GM18858 (cell line): Measurements from ENCODE around the gene CLK3.
"Not testable (repeated sequence)": the region's sequence is repeated elsewhere in the genome, so short reads cannot be mapped to it uniquely, and the experiment has no call there.

Source experiments
- ATAC-seq: cut with Tn5 transposase; IDR thresholded peaks from one replicate; pipeline ENCODE4 v1.9.1; 2021; ENCODE audit not compliant: unreplicated experiment

The CLK3 gene

GRCh38 chr15:74620636-74621545, 5.3 kb downstream of the CLK3 start:
- no peak for ATAC-seq

- ATAC-seq, result no peak
These were observed 5.9 kb downstream of the CLK3 start for GRCh38 chr15:74621546-74621920.

- no peak for ATAC-seq
These were observed 6.3 kb downstream of the CLK3 start for GRCh38 chr15:74621936-74622335.

GRCh38 chr15:74622758-74623157, 7.1 kb downstream of the CLK3 start:
- no peak for ATAC-seq

- no peak for ATAC-seq
These were observed 8.5 kb downstream of the CLK3 start for GRCh38 chr15:74624020-74624602.

- ATAC-seq, result no peak
These were observed 10.1 kb downstream of the CLK3 start for GRCh38 chr15:74625693-74626092.

- no peak for ATAC-seq
These were observed 10.7 kb downstream of the CLK3 start for GRCh38 chr15:74626336-74626735.

- peak; percentile 45 for ATAC-seq
These were observed 11.4 kb downstream of the CLK3 start for GRCh38 chr15:74626752-74627692.

- ATAC-seq, result no peak
These were observed 12.1 kb downstream of the CLK3 start for GRCh38 chr15:74627766-74628165.

GRCh38 chr15:74628199-74628598, 12.6 kb downstream of the CLK3 start:
- no peak for ATAC-seq

GRCh38 chr15:74628949-74629348, 13.3 kb downstream of the CLK3 start:
- no peak for ATAC-seq

- not testable (repeated sequence) for ATAC-seq
These were observed 14.1 kb downstream of the CLK3 start for GRCh38 chr15:74629696-74630095.

- ATAC-seq, result no peak
These were observed 14.8 kb downstream of the CLK3 start for GRCh38 chr15:74630284-74631086.

- ATAC-seq, result no peak
These were observed 15.4 kb downstream of the CLK3 start for GRCh38 chr15:74631087-74631385.

GRCh38 chr15:74631408-74631807, 15.8 kb downstream of the CLK3 start:
- no peak for ATAC-seq

- ATAC-seq, result no peak
These were observed 16.4 kb downstream of the CLK3 start for GRCh38 chr15:74631935-74632560.

GRCh38 chr15:74632601-74633000, 17.0 kb downstream of the CLK3 start:
- ATAC-seq, result no peak

- ATAC-seq, result no peak
These were observed 18.1 kb downstream of the CLK3 start for GRCh38 chr15:74633781-74634180.

- no peak for ATAC-seq
These were observed 19.6 kb downstream of the CLK3 start for GRCh38 chr15:74635228-74635627.

- no peak for ATAC-seq
These were observed 21.3 kb downstream of the CLK3 start for GRCh38 chr15:74636984-74637383.
